ENCODE data around the gene ULBP1. TPM values are rescaled to one million over a fixed set of nuclear protein-coding genes. Genes with fewer than 3 reads are reported as not detected.

The ULBP1 gene
- total RNA-seq, 4 donors from 2014 or later = 0.16 TPM; not detected in 3

Other genes with a start within 250 kb of the ULBP1 start
- gene LATS1, start 245.8 kb upstream of the ULBP1 start, total RNA-seq = 10 to 100 TPM in 3 of 4 donors, 1 to 10 TPM in 1; 6.3 to 21.8 (median 14.4) TPM
- gene NUP43, start 217.4 kb upstream of the ULBP1 start, total RNA-seq = 10 to 100 TPM; 15.0 to 42.0 (median 16.7) TPM
- 100 to 1,000 TPM; 150 to 448 (median 353) TPM for gene PCMT1, start 214.2 kb upstream of the ULBP1 start, total RNA-seq
- 10 to 100 TPM in 1 of 4 donors, 1 to 10 TPM in 3; 5.5 to 19.8 (median 6.1) TPM for gene LRP11, start 99.6 kb upstream of the ULBP1 start, total RNA-seq
- 1 to 10 TPM in 1 of 4 donors, not detected in 3; 3.9 TPM for gene RAET1E, start 65.8 kb upstream of the ULBP1 start, total RNA-seq
- gene RAET1G, start 40.8 kb upstream of the ULBP1 start, total RNA-seq = under 1 TPM in 1 of 4 donors, not detected in 3; 0.89 TPM
- gene ULBP2, start 21.9 kb upstream of the ULBP1 start, total RNA-seq = under 1 TPM in 2 of 4 donors, not detected in 2; 0.44 to 0.49 TPM
- gene RAET1L, start 61.6 kb downstream of the ULBP1 start, total RNA-seq = not detected
- 1 to 10 TPM in 1 of 4 donors, not detected in 3; 1.1 TPM for gene ULBP3, start 105.2 kb downstream of the ULBP1 start, total RNA-seq
- gene PPP1R14C, start 179.1 kb downstream of the ULBP1 start, total RNA-seq = 10 to 100 TPM; 14.9 to 37.0 (median 21.7) TPM

Measured in gastrocnemius medialis (tissue), 4 donors.